Calu3 (cell line): ENCODE data around the gene SLC35A2. TPM values are rescaled to one million over a fixed set of nuclear protein-coding genes. Genes with fewer than 3 reads are reported as not detected.

Source experiments
- BruUV-seq: library from RNA; stranded (reverse); fragments of 400-500 nt; replicated peaks from 2 replicates; lab custom pipeline; 2021; lab: Mats Ljungman, UMichigan
- CTCF ChIA-PET: fragments of 300-600 bp; sonication (Branson Sonifier 250); formaldehyde crosslinking; loops from one replicate; lab custom pipeline; 2022; ENCODE audit warnings: antibody characterized with exemption; lab: Charles Lee
- DNase-seq: peaks from one replicate; pipeline ENCODE4 v3.0.0; 2022
- H3K27ac Mint-ChIP-seq: one replicate; pipeline ENCODE4 v1.8.0; 2022; ENCODE audit warnings: mixed read lengths; ENCODE audit not compliant: unreplicated experiment
- H3K27me3 Mint-ChIP-seq: one replicate; pipeline ENCODE4 v1.8.0; 2022; ENCODE audit warnings: mixed read lengths; ENCODE audit not compliant: unreplicated experiment
- H3K36me3 Mint-ChIP-seq: one replicate; pipeline ENCODE4 v1.8.0; 2022; ENCODE audit warnings: mild to moderate bottlenecking, moderate library complexity, mixed read lengths; ENCODE audit not compliant: insufficient read depth, unreplicated experiment
- H3K4me1 Mint-ChIP-seq: one replicate; pipeline ENCODE4 v1.8.0; 2022; ENCODE audit warnings: mild to moderate bottlenecking, low read depth, mixed read lengths; ENCODE audit not compliant: unreplicated experiment
- H3K4me3 Mint-ChIP-seq: one replicate; pipeline ENCODE4 v1.8.0; 2022; ENCODE audit warnings: mild to moderate bottlenecking, low read depth, moderate library complexity, mixed read lengths; ENCODE audit not compliant: unreplicated experiment
- H3K9me3 Mint-ChIP-seq: one replicate; pipeline ENCODE4 v1.8.0; 2022; ENCODE audit warnings: low read depth, mixed read lengths; ENCODE audit not compliant: unreplicated experiment
- intact Hi-C: fragments of 100-400 bp; cut with micrococcal nuclease; formaldehyde crosslinking; loops from one replicate; pipeline ENCODE4 v1.10.0; 2022; ENCODE audit not compliant: unreplicated experiment
- total RNA-seq: library from RNA; stranded (reverse); gene quantifications from 2 replicates; pipeline ENCODE4 v1.2.3, GENCODE V29; 2022
- TF ChIP-seq, protein P1 (sequence below): fragments of 200-600 bp; IDR thresholded peaks from one replicate; pipeline ENCODE4 v1.8.0; 2022; ENCODE audit warnings: antibody characterized with exemption; ENCODE audit not compliant: unreplicated experiment

SLC35A2 gene
- total RNA-seq, 1 experiment from 2014 or later, result 68.1 TPM

DNA sequence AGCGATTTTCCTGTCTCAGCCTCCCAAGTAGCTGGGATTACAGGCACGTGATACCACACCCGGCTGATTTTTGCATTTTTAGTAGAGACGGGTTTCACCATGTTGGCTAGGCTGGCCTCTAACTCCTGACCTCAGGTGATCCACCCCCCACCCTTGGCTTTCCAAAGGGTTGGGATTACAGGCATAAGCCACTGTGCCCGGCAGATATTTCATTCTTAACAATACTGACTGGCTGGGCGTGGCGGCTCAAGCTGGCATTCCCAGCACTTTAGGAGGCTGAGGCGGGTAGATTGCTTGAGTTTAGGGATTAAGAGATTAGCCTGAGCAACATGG lies 12.4 kb downstream of the SLC35A2 start:
- H3K27ac Mint-ChIP-seq, result no peak overlapping the region
- no TSS peak for BruUV-seq
- no peaks in the 10 kb centered on the region for H3K27me3 Mint-ChIP-seq
- intact Hi-C loops, result loop anchor here (5.0 to 10.0 kb wide), 2 partner anchors 64 to 137 kb away; partner anchors contain the start of genes GLOD5 and PCSK1N
- TF ChIP-seq, protein P1, sequence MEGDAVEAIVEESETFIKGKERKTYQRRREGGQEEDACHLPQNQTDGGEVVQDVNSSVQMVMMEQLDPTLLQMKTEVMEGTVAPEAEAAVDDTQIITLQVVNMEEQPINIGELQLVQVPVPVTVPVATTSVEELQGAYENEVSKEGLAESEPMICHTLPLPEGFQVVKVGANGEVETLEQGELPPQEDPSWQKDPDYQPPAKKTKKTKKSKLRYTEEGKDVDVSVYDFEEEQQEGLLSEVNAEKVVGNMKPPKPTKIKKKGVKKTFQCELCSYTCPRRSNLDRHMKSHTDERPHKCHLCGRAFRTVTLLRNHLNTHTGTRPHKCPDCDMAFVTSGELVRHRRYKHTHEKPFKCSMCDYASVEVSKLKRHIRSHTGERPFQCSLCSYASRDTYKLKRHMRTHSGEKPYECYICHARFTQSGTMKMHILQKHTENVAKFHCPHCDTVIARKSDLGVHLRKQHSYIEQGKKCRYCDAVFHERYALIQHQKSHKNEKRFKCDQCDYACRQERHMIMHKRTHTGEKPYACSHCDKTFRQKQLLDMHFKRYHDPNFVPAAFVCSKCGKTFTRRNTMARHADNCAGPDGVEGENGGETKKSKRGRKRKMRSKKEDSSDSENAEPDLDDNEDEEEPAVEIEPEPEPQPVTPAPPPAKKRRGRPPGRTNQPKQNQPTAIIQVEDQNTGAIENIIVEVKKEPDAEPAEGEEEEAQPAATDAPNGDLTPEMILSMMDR, result no peak
- no peaks in the 10 kb centered on the region for H3K9me3 Mint-ChIP-seq
- H3K36me3 Mint-ChIP-seq, result peaks cover 73% of the 10 kb centered on the region
- H3K4me3 Mint-ChIP-seq, result peak overlapping the region; percentile 95
- DNase-seq, result no peak
- no peaks in the 10 kb centered on the region for H3K4me1 Mint-ChIP-seq
- CTCF ChIA-PET, result no interaction called here

DNA sequence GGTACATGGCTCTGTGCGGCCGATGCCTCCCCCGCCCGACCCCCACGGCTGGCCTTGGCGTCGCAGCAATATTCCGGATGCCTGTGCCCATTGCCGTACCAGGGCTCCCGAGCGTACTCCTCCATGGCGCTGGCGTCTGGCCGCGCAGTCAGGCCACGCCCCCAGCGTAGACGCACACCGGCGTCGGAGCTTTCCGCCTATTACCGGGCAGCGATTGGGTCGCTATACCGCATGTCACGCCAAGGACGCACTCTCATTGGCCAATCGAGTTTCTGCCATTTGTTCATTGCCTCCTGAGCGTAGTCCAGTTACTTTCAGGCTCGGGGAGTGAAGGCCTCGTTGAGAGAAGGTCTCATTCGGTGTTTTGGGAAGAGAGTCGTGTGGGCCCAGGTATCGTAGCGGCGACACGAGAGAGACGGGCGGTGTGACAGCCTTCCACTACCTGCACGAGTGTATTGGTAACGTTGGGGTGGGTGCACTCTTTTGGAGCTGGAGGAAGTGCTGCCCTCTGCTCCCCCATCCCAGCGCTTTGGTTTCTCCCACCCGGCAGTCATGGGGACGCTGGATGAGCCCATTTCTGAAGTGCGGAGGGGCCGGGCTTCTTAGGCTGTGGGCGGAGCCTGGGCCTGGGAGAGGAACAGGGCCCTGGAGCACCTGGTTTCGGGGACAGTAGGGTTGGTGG lies 13.7 kb downstream of the SLC35A2 start, which contains the start of the genes PQBP1 and TIMM17B:
Gene PQBP1 (plus strand): TSS at position 306 of the 682 bp plus-strand sequence. CDS start 580 bp downstream, outside the sequence.
Gene TIMM17B (minus strand): TSS at position 144 of the 682 bp plus-strand sequence. CDS start 19 bp downstream, at position 125.
- intact Hi-C loops, result loop anchor here (5.0 to 10.0 kb wide), 2 partner anchors 63 to 135 kb away; partner anchors contain the start of genes GLOD5 and PCSK1N
- peak within 1 kb of the TSS; percentile 95 for H3K4me3 Mint-ChIP-seq
- no peaks in the 10 kb centered on the region for H3K27me3 Mint-ChIP-seq
- TF ChIP-seq, protein P1, result no peak
- H3K36me3 Mint-ChIP-seq, result peaks cover 67% of the 10 kb centered on the region
- H3K9me3 Mint-ChIP-seq, result no peaks in the 10 kb centered on the region
- no TSS peak for BruUV-seq
- CTCF ChIA-PET, result interaction anchor here (1.2 to 1.3 kb wide), 3 partner anchors 14 to 266 kb away, joined by 3 to 4 read pairs (median 3); partner anchors contain the start of gene SLC35A2
- DNase-seq, result peak; percentile 90
- no peaks in the 10 kb centered on the region for H3K4me1 Mint-ChIP-seq
- H3K27ac Mint-ChIP-seq, result peak within 1 kb of the TSS; percentile 99

DNA sequence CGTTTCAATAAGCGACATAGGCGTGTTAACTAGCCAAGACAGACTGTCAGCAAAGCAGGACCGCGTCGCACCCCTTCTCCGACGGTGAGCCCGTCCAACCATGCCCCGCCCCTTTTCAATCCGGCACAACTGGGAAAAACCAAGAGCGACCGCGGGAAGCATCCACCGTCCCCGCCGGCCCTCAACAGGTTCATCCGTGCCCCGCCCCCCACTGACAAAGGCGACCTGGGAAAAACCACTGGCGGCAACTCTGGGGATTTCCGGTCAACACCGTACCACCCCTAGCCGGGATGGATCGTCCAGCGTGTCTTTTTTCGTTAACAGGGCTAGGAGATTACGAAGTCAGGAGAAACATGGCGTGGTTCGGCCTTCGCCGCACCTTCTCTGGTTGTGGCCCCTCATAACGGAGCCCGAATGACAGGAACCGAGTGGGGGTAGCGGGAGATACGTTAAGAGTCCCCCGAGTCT lies 14.3 kb downstream of the SLC35A2 start:
- intact Hi-C loops, result loop anchor here (5.0 to 10.0 kb wide), 2 partner anchors 62 to 135 kb away; partner anchors contain the start of genes GLOD5 and PCSK1N
- Mint-ChIP-seq H3K9me3 (no peaks in the 10 kb centered on the region), H3K4me3 (peak overlapping the region; percentile 95), H3K27ac (peak overlapping the region; percentile 99), H3K4me1 (no peaks in the 10 kb centered on the region), H3K27me3 (no peaks in the 10 kb centered on the region), H3K36me3 (peaks cover 63% of the 10 kb centered on the region)
- CTCF ChIA-PET, result interaction anchor here (1.2 to 1.3 kb wide), 3 partner anchors 15 to 266 kb away, joined by 3 to 4 read pairs (median 3); partner anchors contain the start of gene SLC35A2
- peak; percentile 85 for DNase-seq
- no TSS peak for BruUV-seq
- TF ChIP-seq, protein P1, result no peak

DNA sequence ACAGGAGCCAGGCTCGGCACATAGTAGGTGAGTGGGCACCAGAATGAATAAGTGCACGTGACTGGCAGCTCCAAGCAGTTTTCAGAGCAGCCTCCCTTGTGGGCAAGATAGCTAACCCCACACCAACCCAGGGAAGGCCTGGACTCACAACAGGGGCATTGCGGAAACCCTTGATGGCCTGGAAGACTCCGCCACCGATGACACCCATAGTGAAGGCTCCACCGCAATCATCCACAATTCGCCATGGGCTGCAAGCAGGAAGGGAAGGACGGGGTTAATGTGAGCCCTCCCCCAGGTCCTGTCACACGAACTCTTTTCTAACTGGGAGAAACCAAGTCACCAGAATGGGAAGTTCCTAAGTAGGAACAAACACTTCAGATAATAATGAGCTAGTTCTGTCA lies 14.8 kb downstream of the SLC35A2 start:
- no TSS peak for BruUV-seq
- no peaks in the 10 kb centered on the region for H3K4me1 Mint-ChIP-seq
- H3K4me3 Mint-ChIP-seq, result peak overlapping the region; percentile 95
- intact Hi-C loops, result loop anchor here (5.0 to 10.0 kb wide), 2 partner anchors 62 to 134 kb away; partner anchors contain the start of genes GLOD5 and PCSK1N
- no peak for DNase-seq
- no peaks in the 10 kb centered on the region for H3K27me3 Mint-ChIP-seq
- CTCF ChIA-PET, result interaction anchor here (1.2 kb wide), 1 partner anchor 265 kb away, joined by 4 read pairs; no protein-coding TSS in a partner anchor
- peaks cover 63% of the 10 kb centered on the region for H3K36me3 Mint-ChIP-seq
- H3K9me3 Mint-ChIP-seq, result no peaks in the 10 kb centered on the region
- TF ChIP-seq, protein P1, result no peak
- H3K27ac Mint-ChIP-seq, result peak overlapping the region; percentile 99
